Stimulated activated CD8-positive, alpha-beta memory T cell treated with anti-CD3 and anti-CD28 coated beads, Interleukin-7, amount 100 ng/mL, for 24 hours (primary cell): Measurements from ENCODE around the gene SMAD6.
"Not testable (repeated sequence)": the region's sequence is repeated elsewhere in the genome, so short reads cannot be mapped to it uniquely, and the experiment has no call there.

Source experiments
- DNase-seq: peaks from one replicate; pipeline ENCODE4 v3.0.0-alpha.2; 2020; ENCODE audit warnings: low read depth

The SMAD6 gene

GRCh38 chr15:66743703-66744536 lies 41.9 kb downstream of the SMAD6 start:
- DNase-seq: no peak

GRCh38 chr15:66744610-66745279 lies 42.7 kb downstream of the SMAD6 start:
- DNase-seq: no peak

GRCh38 chr15:66745530-66746230 lies 43.6 kb downstream of the SMAD6 start:
- DNase-seq: no peak

- DNase-seq: no peak
Measured at GRCh38 chr15:66746231-66746605, 44.2 kb downstream of the SMAD6 start.

GRCh38 chr15:66747223-66747622 lies 45.2 kb downstream of the SMAD6 start:
- DNase-seq: no peak

GRCh38 chr15:66747886-66748707 lies 46.1 kb downstream of the SMAD6 start:
- DNase-seq: no peak

GRCh38 chr15:66748708-66749035 lies 46.6 kb downstream of the SMAD6 start:
- DNase-seq: no peak

GRCh38 chr15:66749841-66750575 lies 48.0 kb downstream of the SMAD6 start:
- no peak for DNase-seq

- DNase-seq: no peak
Measured at GRCh38 chr15:66750609-66751008, 48.6 kb downstream of the SMAD6 start.

GRCh38 chr15:66751579-66751978 lies 49.5 kb downstream of the SMAD6 start:
- no peak for DNase-seq

GRCh38 chr15:66752078-66752477 lies 50.0 kb downstream of the SMAD6 start:
- no peak for DNase-seq

- no peak for DNase-seq
Measured at GRCh38 chr15:66753687-66754377, 51.8 kb downstream of the SMAD6 start.

GRCh38 chr15:66754789-66755188 lies 52.8 kb downstream of the SMAD6 start:
- DNase-seq: no peak

- no peak for DNase-seq
Measured at GRCh38 chr15:66755298-66756068, 53.4 kb downstream of the SMAD6 start.

- DNase-seq: no peak
Measured at GRCh38 chr15:66756295-66756694, 54.3 kb downstream of the SMAD6 start.

- DNase-seq: no peak
Measured at GRCh38 chr15:66757030-66757429, 55.0 kb downstream of the SMAD6 start.

GRCh38 chr15:66757521-66757920 lies 55.5 kb downstream of the SMAD6 start:
- no peak for DNase-seq

- DNase-seq: not testable (repeated sequence)
Measured at GRCh38 chr15:66758217-66758616, 56.2 kb downstream of the SMAD6 start.

GRCh38 chr15:66758844-66759243 lies 56.8 kb downstream of the SMAD6 start:
- no peak for DNase-seq
